Epidermal melanocyte (primary cell): ENCODE measurements around the gene P2RY2.
A peak's percentile ranks its signal among the peaks of the same experiment; 100 is the strongest.

Experiments used
- DNase-seq: peaks from one replicate; pipeline ENCODE4 v3.0.0; 2011; ENCODE audit warnings: low spot score; ENCODE audit not compliant: insufficient read length

P2RY2 gene

GRCh38 chr11:73218106-73218829 lies at the start of gene P2RY2:
TSS of gene P2RY2 (plus strand) at chr11:73218281. CDS start at chr11:73234160, 15,879 bp downstream.
- peak; percentile 32 for DNase-seq

GRCh38 chr11:73168925-73169579 lies 49.0 kb upstream of the P2RY2 start:
- DNase-seq, result no peak

- no peak for DNase-seq
Measured at GRCh38 chr11:73170140-73170539, 47.9 kb upstream of the P2RY2 start.

GRCh38 chr11:73171436-73172161 lies 46.5 kb upstream of the P2RY2 start:
- no peak for DNase-seq

- no peak for DNase-seq
Measured at GRCh38 chr11:73172992-73173656, 45.0 kb upstream of the P2RY2 start.

- no peak for DNase-seq
Measured at GRCh38 chr11:73173755-73174494, 44.2 kb upstream of the P2RY2 start.

- DNase-seq, result no peak
Measured at GRCh38 chr11:73174495-73174791, 43.6 kb upstream of the P2RY2 start.

GRCh38 chr11:73175551-73176144 lies 42.4 kb upstream of the P2RY2 start:
- DNase-seq, result no peak

GRCh38 chr11:73176145-73176873 lies 41.8 kb upstream of the P2RY2 start:
- no peak for DNase-seq

- no peak for DNase-seq
Measured at GRCh38 chr11:73176874-73177155, 41.3 kb upstream of the P2RY2 start.

- no peak for DNase-seq
Measured at GRCh38 chr11:73177380-73177777, 40.7 kb upstream of the P2RY2 start.

GRCh38 chr11:73177778-73178539 lies 40.1 kb upstream of the P2RY2 start:
- peak; percentile 87 for DNase-seq

GRCh38 chr11:73178681-73179080 lies 39.4 kb upstream of the P2RY2 start:
- DNase-seq, result no peak

GRCh38 chr11:73182824-73183321 lies 35.2 kb upstream of the P2RY2 start:
- DNase-seq, result no peak

- DNase-seq, result peak; percentile 61
Measured at GRCh38 chr11:73184953-73185671, 33.0 kb upstream of the P2RY2 start.

GRCh38 chr11:73185680-73186293 lies 32.3 kb upstream of the P2RY2 start:
- DNase-seq, result no peak

- DNase-seq, result no peak
Measured at GRCh38 chr11:73186294-73186850, 31.7 kb upstream of the P2RY2 start.

GRCh38 chr11:73186886-73187285 lies 31.2 kb upstream of the P2RY2 start:
- DNase-seq, result no peak
